Trophoblast cell (in vitro differentiated cells and primary cell): ENCODE data around the gene UQCC5.
"Not testable (repeated sequence)": the region's sequence is repeated elsewhere in the genome, so short reads cannot be mapped to it uniquely, and the experiment has no call there.

Experiments
- DNase-seq, 2 donors: peaks; one replicate each; pipeline ENCODE4 v3.0.0-alpha.2; 2016
- H2AFZ ChIP-seq: 2 replicates; pipeline ENCODE4 v1.6.1; 2013; ENCODE audit warnings: low read length, moderate library complexity, mild to moderate bottlenecking; ENCODE audit not compliant: insufficient read depth, poor library complexity
- H2AK5ac ChIP-seq: 2 replicates; pipeline ENCODE4 v1.6.1; 2013; ENCODE audit warnings: mild to moderate bottlenecking, low read length
- H2BK120ac ChIP-seq: 2 replicates; pipeline ENCODE4 v1.6.1; 2013; ENCODE audit warnings: low read length, mild to moderate bottlenecking, moderate library complexity; ENCODE audit not compliant: insufficient read depth, poor library complexity
- H2BK12ac ChIP-seq: 2 replicates; pipeline ENCODE4 v1.6.1; 2013; ENCODE audit warnings: mild to moderate bottlenecking, low read length, moderate library complexity
- H2BK5ac ChIP-seq: 2 replicates; pipeline ENCODE4 v1.6.1; 2013; ENCODE audit warnings: low read length, low read depth, moderate library complexity, mild to moderate bottlenecking; ENCODE audit not compliant: poor library complexity
- H3K14ac ChIP-seq: 2 replicates; pipeline ENCODE4 v1.6.1; 2013; ENCODE audit warnings: mild to moderate bottlenecking, low read length
- H3K18ac ChIP-seq: 2 replicates; pipeline ENCODE4 v1.6.1; 2013; ENCODE audit warnings: mild to moderate bottlenecking, low read length
- H3K23ac ChIP-seq: 2 replicates; pipeline ENCODE4 v1.6.1; 2013; ENCODE audit warnings: low read length
- H3K27ac ChIP-seq: 2 replicates; pipeline ENCODE4 v1.5.1; 2013; ENCODE audit warnings: low read depth, mild to moderate bottlenecking, inconsistent platforms, low read length, moderate library complexity
- H3K27me3 ChIP-seq: 2 replicates; pipeline ENCODE4 v1.6.1; 2013; ENCODE audit warnings: inconsistent platforms, mild to moderate bottlenecking, low read length, moderate library complexity; ENCODE audit not compliant: insufficient read depth
- H3K36me3 ChIP-seq, 2 experiments: 1 replicate in 1 of 2; 2 replicates in 1 of 2; pipeline ENCODE4 v1.6.1; 2013; ENCODE audit warnings: low read length in 2 of 2, mild to moderate bottlenecking in 2 of 2, moderate library complexity in 1 of 2; ENCODE audit not compliant: insufficient read depth in 2 of 2, control insufficient read depth in 1 of 2
- H3K4ac ChIP-seq: 2 replicates; pipeline ENCODE4 v1.6.1; 2013; ENCODE audit warnings: low read depth, mild to moderate bottlenecking, low read length, moderate library complexity
- H3K4me1 ChIP-seq, 2 experiments: 1 replicate in 1 of 2; 2 replicates in 1 of 2; pipeline ENCODE4 v1.6.1; 2013; ENCODE audit warnings: low read length in 2 of 2, mild to moderate bottlenecking in 2 of 2, moderate library complexity in 1 of 2; ENCODE audit not compliant: insufficient read depth in 2 of 2, control insufficient read depth in 1 of 2
- H3K4me2 ChIP-seq: 2 replicates; pipeline ENCODE4 v1.6.1; 2013; ENCODE audit warnings: inconsistent platforms, mild to moderate bottlenecking, low read length, moderate library complexity
- H3K4me3 ChIP-seq: 2 replicates; pipeline ENCODE4 v1.5.1; 2013; ENCODE audit warnings: mild to moderate bottlenecking, low read depth, low read length, inconsistent platforms
- H3K79me1 ChIP-seq: one replicate; pipeline ENCODE4 v1.6.1; 2013; ENCODE audit warnings: low read length
- H3K79me2 ChIP-seq: 2 replicates; pipeline ENCODE4 v1.6.1; 2013; ENCODE audit warnings: low read length, mild to moderate bottlenecking; ENCODE audit not compliant: control insufficient read depth, insufficient read depth, poor library complexity
- H3K9ac ChIP-seq: 2 replicates; pipeline ENCODE4 v1.6.1; 2013; ENCODE audit warnings: mild to moderate bottlenecking, low read length
- H3K9me3 ChIP-seq: 2 replicates; pipeline ENCODE4 v1.6.1; 2013; ENCODE audit warnings: low read depth, mild to moderate bottlenecking, control low read depth, inconsistent platforms, low read length; ENCODE audit not compliant: insufficient read depth
- H4K12ac ChIP-seq: 2 replicates; pipeline ENCODE4 v1.6.1; 2013; ENCODE audit warnings: low read depth, mild to moderate bottlenecking, low read length, moderate library complexity
- H4K8ac ChIP-seq: 2 replicates; pipeline ENCODE4 v1.6.1; 2013; ENCODE audit warnings: low read depth, mild to moderate bottlenecking, low read length, moderate library complexity
- H4K91ac ChIP-seq: one replicate; pipeline ENCODE4 v1.6.1; 2013; ENCODE audit warnings: low read depth, mild to moderate bottlenecking, low read length, moderate library complexity
- WGBS: extraction: QIAGEN DNeasy Blood & Tissue Kit; methylation state at CpG from one replicate; pipeline ENCODE4 v1.1.7; 2013; ENCODE audit warnings: missing lambda C conversion rate; ENCODE audit not compliant: insufficient read length, insufficient coverage; ENCODE audit errors: extremely low coverage; 5-methylcytosine and 5-hydroxymethylcytosine counted together

The UQCC5 gene

GRCh38 chr3:52525680-52526561, 10.5 kb upstream of the UQCC5 start:
- Histone ChIP-seq H3K36me3 (peaks cover 56 to 67% of the 10 kb centered on the region in 2 experiments), H3K4ac (no peak overlapping the region), H3K18ac (peak overlapping the region; percentile 44), H3K9me3 (peaks cover 3% of the 10 kb centered on the region), H3K4me3 (no peak overlapping the region), H3K9ac (no peak overlapping the region), H2BK12ac (peak overlapping the region; percentile 24), H3K4me2 (peak overlapping the region; percentile 8), H4K91ac (peak overlapping the region; percentile 60), H3K4me1 (peaks cover 46 to 47% of the 10 kb centered on the region in 2 experiments), H3K27me3 (no peaks in the 10 kb centered on the region), H4K12ac (no peak overlapping the region), H3K27ac (peak overlapping the region; percentile 78), H3K14ac (peak overlapping the region; percentile 28), H3K79me2 (peaks cover 2% of the 10 kb centered on the region), H2AK5ac (peak overlapping the region; percentile 25), H2BK5ac (peak overlapping the region; percentile 28), H2BK120ac (peak overlapping the region; percentile 1), H4K8ac (peak overlapping the region; percentile 11), H2AFZ (no peak overlapping the region), H3K23ac (no peak overlapping the region), H3K79me1 (peaks cover 18% of the 10 kb centered on the region)
- peak; percentile 29 to 41 for DNase-seq
- WGBS: no CpG with 5 or more reads among the region's 9 CpGs

GRCh38 chr3:52526671-52527038, 9.8 kb upstream of the UQCC5 start:
- Histone ChIP-seq H3K4me1 (peaks cover 53 to 54% of the 10 kb centered on the region in 2 experiments), H3K79me1 (peaks cover 21% of the 10 kb centered on the region), H3K27ac (peak overlapping the region; percentile 78), H3K4me2 (peak overlapping the region; percentile 8), H3K36me3 (peaks cover 60 to 67% of the 10 kb centered on the region in 2 experiments)
- H3K9me3 ChIP-seq, H2BK120ac ChIP-seq, DNase-seq, H2AFZ ChIP-seq, H4K8ac ChIP-seq, H2BK5ac ChIP-seq, H3K18ac ChIP-seq, H3K14ac ChIP-seq, H2BK12ac ChIP-seq, H2AK5ac ChIP-seq, H4K91ac ChIP-seq, H4K12ac ChIP-seq, H3K27me3 ChIP-seq, H3K79me2 ChIP-seq, H3K4ac ChIP-seq, H3K4me3 ChIP-seq, H3K23ac ChIP-seq, H3K9ac ChIP-seq: not testable (repeated sequence)
- no CpG with 5 or more reads among the region's 5 CpGs for WGBS

GRCh38 chr3:52527039-52527731, 9.2 kb upstream of the UQCC5 start:
- Histone ChIP-seq H3K9ac (no peak overlapping the region), H3K9me3 (peaks cover 1% of the 10 kb centered on the region), H4K91ac (peak overlapping the region; percentile 38), H2BK5ac (peak overlapping the region; percentile 44), H2AK5ac (peak overlapping the region; percentile 40), H3K27ac (peak overlapping the region; percentile 78), H3K23ac (no peak overlapping the region), H3K4me1 (peaks cover 58 to 60% of the 10 kb centered on the region in 2 experiments), H2BK120ac (peak overlapping the region; percentile 34), H2BK12ac (peak overlapping the region; percentile 31), H3K4me3 (no peak overlapping the region), H3K4me2 (no peak overlapping the region), H3K14ac (peak overlapping the region; percentile 42), H3K79me2 (peaks cover 13% of the 10 kb centered on the region), H3K79me1 (peaks cover 21% of the 10 kb centered on the region), H4K12ac (no peak overlapping the region), H3K27me3 (no peaks in the 10 kb centered on the region), H3K36me3 (peaks cover 62 to 63% of the 10 kb centered on the region in 2 experiments), H4K8ac (peak overlapping the region; percentile 50), H3K4ac (peak overlapping the region; percentile 13), H2AFZ (no peak overlapping the region), H3K18ac (peak overlapping the region; percentile 34)
- no CpG with 5 or more reads among the region's 14 CpGs for whole genome bisulfite sequencing
- DNase-seq: peak; percentile 54 to 67

GRCh38 chr3:52527732-52528585, 8.4 kb upstream of the UQCC5 start:
- Histone ChIP-seq H3K79me2 (peaks cover 19% of the 10 kb centered on the region), H2BK120ac (peak overlapping the region; percentile 34), H3K27me3 (no peaks in the 10 kb centered on the region), H3K9ac (no peak overlapping the region), H3K9me3 (no peaks in the 10 kb centered on the region), H4K12ac (no peak overlapping the region), H2AFZ (no peak overlapping the region), H3K27ac (peak overlapping the region; percentile 73), H4K8ac (no peak overlapping the region), H3K14ac (peak overlapping the region; percentile 42), H3K23ac (no peak overlapping the region), H3K4ac (no peak overlapping the region), H3K18ac (peak overlapping the region; percentile 34), H3K4me2 (no peak overlapping the region), H3K4me1 (peaks cover 64 to 67% of the 10 kb centered on the region in 2 experiments), H2AK5ac (peak overlapping the region; percentile 40), H2BK12ac (peak overlapping the region; percentile 31), H4K91ac (peak overlapping the region; percentile 38), H2BK5ac (peak overlapping the region; percentile 44), H3K36me3 (peaks cover 56 to 58% of the 10 kb centered on the region in 2 experiments), H3K4me3 (no peak overlapping the region), H3K79me1 (peaks cover 28% of the 10 kb centered on the region)
- no peak for DNase-seq
- WGBS: no CpG with 5 or more reads among the region's 18 CpGs
